Measurements from ENCODE around the gene ACTL7B.
"Not testable (repeated sequence)": the region's sequence is repeated elsewhere in the genome, so short reads cannot be mapped to it uniquely, and the experiment has no call there.

ACTL7B gene

GRCh38 chr9:108855888-108856287, at the start of gene ACTL7B:
Gene ACTL7B, minus strand, starts transcription at chr9:108855986. Its CDS starts 56 bp downstream, at chr9:108855930.
- no peak for DNase-seq

GRCh38 chr9:108905494-108905893, 49.7 kb upstream of the ACTL7B start:
- no peak for DNase-seq

GRCh38 chr9:108904161-108904560, 48.4 kb upstream of the ACTL7B start:
- no peak for DNase-seq

DNA sequence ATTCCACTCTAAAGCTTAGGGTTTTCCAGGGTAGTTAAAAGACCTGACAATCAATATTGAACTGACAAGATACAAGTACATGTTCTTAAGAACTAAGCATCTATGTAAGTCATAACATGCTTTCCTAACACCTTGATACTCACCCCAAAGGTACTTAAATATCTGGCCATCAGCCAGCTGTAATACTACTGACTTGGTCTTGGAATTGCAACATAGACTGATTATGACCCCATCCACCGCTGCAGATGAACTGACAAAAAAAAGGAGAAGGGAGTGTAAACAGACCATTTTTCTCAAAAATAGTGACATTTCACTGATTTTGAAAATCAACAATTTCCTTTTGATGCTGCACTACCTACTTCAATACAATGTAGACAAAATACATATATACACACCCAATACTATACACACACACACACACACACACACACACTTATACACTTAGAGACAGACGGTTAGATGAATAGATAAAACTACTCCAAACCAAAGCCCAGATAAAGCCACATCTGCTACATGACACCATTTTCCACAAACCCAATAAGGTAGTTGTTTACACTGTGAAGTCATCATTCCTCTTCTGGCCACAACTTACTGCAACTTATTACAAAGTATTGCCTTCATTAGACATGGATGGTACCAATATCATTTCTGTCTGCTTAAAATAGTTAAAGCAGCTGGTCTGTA, 47.8 kb upstream of the ACTL7B start:
- no peak for DNase-seq

- DNase-seq, result peak; percentile 74
These were observed 44.4 kb upstream of the ACTL7B start for GRCh38 chr9:108900176-108900575.

DNA sequence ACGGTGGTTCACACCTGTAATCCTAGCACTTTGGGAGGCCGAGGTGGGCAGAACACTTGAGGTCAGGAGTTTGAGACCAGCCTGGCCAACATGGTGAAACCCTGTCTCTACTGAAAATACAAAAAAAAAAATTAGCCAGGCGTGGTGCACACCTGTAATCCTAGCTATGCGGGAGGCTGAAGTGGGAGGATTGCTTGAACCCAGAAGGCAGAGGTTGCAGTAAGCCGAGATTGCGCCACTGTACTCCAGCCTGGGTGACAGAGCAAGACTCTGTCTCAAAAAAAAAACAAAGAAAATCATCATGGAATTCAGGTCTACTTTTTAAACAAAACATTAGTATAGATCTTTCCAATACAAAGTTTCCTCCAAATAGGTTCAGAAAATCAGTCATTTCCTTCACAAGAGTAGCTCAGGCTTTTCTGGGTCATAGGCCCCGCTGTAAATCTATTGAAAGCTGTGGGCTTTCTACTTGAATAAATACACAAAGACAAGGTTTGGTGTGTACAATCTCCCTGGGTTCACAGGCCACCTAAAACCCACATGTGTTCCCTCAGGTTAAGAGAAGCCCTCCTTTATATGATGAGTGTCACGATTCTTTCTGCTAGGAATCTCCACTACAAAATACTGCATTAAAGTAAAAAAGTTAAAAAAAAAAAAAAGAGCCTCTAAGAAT, 43.4 kb upstream of the ACTL7B start:
- not testable (repeated sequence) for DNase-seq

GRCh38 chr9:108897324-108898096, 41.7 kb upstream of the ACTL7B start:
- DNase-seq, result no peak

DNA sequence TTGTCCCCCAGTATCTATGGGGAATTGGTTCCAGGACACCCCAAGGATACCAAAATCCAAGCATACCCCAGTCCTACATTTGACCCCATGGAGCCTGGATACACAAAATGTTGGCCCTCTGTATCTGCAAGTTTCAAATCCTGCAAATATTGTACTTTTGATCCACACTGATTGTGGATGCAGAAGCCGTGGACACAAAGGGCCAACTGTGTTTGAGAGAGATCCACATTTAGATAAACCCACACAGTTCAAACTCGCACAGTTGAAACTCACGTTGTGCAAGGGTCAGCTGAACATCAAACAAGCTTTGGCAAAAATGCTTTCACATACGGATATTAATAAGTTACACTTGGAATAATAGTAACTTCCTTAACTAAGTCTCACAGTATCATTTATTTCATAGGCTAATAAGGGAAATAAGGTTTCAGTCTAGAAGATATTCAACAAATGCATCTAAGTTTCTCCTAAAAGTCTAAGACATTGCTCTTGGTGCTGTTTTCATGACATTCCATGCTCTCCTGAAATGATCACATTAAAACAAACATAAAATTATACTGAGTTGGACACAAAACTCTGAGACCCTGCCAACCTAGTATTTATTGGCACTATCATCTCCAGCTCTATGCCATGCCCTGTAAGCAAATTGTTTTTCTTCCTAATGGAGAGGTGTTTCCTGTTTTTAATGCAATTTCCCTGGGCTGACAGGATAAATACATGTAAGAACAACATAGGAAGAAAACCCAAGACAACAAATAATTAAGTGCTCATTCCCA, 38.6 kb upstream of the ACTL7B start:
- no peak for DNase-seq

DNA sequence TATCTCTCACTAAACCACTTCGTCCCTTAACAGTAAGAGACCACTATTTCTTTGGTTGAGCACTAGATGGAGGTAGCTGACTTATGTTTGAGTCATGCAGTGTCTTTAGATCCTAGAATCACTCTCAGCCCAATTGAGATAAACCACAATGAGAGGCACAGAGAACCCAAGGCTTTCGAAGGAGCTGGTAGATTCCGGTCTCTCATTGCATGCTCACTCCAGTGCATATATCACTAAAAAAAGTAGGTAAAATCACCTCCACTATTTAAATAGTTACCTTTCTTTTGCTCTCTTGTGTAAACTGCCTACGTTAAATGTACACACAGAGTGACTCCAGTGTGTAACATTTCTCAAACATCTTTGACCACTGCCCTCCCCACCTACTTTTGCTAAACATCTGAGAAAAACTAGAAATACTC, 33.9 kb upstream of the ACTL7B start:
- no peak for DNase-seq

- not testable (repeated sequence) for DNase-seq
These were observed 30.9 kb upstream of the ACTL7B start for GRCh38 chr9:108886594-108887271.

DNA sequence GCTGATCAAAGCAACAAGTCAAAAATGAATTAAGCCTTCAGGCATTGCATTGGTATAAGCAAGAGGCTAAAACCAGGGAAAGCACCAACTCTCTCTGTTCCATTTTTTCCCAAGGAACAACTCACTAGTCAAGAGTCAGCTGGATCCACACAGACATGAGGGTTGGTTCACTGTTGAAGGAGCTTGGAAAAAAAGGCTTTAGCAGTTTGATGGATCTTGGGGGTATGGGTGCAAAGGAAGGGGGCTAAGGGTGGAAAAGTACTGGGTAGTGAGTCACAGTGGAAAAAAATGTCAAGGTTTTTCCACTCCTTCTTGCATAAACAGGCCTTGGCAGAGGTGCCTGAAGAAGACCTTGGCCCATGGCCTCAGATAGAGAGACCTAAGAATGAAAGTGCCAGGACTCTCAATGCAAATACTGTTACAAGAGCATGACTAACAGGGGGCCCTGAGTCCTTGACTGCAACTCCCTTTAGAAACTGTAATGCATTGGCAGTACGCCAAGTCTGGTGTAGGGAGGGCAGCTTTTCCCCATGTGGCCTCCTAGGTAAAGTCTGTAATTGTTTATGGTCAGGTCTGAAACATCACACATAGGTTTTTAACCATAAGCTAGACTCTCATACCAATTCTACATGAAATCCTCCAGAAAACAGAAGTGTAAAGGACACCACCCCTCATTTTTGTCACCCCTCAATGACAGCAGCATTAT, 30.0 kb upstream of the ACTL7B start:
- DNase-seq, result peak; percentile 62

DNA sequence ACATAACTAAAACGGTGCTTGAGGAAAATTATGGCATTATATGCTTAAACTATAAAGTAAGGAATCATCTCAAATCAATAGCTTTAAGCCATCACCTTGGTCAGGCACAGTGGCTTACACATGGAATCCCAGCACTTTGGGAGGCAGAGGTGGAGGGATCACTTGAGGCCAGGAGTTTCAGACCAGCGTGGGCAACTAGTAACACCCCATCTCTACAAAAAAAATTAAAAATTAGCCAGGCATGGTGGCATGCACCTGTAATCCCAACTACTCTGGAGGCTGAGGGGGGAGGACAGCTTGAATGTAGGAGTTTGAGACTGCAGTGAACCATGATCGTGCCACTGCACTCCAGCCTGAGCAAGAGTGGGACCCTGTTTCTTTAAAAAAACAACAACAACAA, 28.9 kb upstream of the ACTL7B start:
- no peak for DNase-seq

DNA sequence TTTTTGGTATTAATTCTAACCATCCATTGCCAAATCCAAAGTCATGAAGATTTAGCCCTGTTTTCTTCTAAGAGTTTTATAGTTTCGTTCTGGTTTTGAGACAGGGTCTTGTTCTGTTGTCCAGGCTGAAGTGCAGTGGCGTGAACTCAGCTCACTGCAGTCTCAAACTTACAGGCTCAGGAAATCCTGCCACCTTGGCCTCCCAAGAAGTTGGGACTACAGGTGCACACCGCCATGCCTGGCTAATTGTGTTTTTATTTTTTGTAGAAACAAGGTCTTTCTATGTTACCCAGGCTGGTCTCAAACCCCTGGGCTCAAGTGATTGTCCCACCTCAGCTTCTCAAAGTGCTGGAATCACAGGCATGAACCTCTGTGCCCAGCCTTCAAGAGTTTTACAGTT, 27.3 kb upstream of the ACTL7B start:
- DNase-seq, result no peak

DNA sequence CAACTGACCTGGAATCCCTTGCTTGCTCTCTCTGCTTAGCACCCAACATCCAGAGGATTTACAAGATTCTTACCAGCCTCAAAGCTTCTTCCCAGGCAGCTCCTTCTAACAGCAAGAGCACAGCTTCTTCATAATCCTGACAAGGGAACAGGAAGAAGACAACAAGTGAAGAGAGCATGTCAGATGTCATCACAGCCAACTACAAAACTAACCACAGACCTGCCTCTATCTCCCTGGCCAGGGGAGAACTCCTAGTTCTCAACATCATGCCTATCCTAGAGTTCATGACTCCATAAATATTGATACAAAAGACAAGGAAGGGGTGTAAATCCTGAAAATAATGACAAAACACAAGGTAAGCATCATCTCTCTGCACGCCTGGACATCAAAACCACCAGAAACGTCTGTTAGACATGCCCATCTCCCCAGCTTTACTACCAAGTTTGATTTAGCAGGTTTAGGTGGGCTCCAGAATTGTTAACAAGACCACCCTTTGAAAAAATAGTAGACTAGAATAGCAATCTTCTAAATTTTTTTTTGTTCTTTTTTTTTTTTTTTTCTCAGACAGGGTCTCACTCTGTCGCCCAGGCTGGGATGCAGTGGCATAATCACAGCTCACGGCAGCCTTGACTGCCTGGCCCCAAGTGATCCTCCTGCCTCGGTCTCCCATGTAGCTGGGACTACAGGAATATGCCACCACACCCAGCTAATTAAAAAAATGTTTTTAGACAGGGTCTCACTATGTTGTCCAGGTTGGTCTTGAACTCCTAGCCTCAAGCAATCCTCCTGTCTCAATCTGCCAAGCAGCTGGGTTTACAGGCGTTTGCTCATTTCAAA, 26.5 kb upstream of the ACTL7B start:
- DNase-seq, result no peak

- DNase-seq, result no peak
These were observed 25.0 kb upstream of the ACTL7B start for GRCh38 chr9:108880738-108881316.

- DNase-seq, result no peak
These were observed 21.7 kb upstream of the ACTL7B start for GRCh38 chr9:108877524-108877923.

- DNase-seq, result no peak
These were observed 20.6 kb upstream of the ACTL7B start for GRCh38 chr9:108876425-108876824.

DNA sequence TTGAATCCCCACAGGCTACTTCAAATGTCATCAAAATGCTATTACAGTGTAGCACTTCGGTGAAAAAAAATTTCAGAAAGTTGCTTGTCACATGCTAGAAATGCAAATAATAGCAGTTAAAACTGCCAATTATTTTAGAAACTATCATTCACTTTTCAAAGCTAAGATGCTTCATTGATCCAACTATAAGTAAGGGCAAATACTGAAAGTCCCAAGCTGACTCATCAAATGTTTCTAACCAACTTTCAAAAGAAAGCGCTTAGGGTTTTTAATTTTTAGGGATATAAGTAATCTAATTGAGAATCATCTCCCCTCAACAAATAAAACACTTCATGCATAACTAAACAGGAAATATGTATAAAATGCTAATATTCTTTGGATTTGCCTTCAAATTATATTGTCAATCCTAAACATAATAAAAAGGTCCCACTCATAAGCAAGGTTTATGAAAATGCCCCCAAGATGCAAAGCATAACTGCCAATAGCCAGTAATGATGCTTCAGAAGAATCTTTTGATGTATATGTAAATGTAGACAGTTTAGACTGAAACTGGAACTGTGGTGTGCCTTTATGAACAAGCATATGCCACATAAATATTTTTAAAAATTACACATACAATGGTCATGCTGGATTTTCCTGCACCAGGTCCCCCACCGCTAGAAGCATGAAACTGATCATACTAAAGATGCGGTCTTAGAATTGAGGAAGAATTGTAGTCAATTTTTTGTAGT, 18.4 kb upstream of the ACTL7B start:
- no peak for DNase-seq

DNA sequence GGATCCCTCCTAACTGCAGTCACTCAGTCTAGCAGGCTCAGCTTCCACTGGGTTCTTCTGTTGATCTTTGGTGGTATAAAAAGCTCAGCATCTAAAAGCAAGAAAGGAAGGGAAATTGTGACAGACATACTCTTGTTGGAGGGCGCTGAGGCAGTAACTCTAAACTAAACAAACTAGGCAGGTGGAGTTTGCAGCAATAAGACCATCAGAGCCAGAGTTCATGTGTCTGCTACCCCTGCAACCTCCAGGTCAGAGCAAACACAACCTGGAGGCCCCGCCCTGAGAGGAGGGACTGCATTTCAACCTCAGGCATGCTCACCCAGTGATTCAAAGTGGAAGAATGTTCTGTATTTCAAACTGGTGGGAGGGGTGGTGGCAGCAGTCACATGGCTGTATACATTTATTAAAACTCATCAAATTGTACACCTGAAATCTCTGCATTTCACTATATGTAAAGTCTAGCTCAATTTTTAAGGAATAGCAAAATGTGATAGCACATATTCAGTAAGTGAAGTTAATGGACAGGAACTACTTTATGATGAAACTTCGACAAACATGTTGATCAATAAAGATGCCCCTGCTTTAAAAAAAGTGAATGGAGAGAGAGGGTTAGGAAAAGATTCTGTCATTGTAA, 13.4 kb upstream of the ACTL7B start:
- DNase-seq, result no peak
